Measurements from ENCODE around the gene PPP6R2. TPM values are rescaled to one million over a fixed set of nuclear protein-coding genes. Genes with fewer than 3 reads are reported as not detected.

Gene PPP6R2
- total and polyA plus RNA-seq, 2 of the 8 experiments (the other 6 are each of a cell fraction or from before 2014, with no cell fraction given) = 25.0 to 32.2 TPM

- TF ChIP-seq TEAD4 (IDR thresholded peaks at IDR 0.05; ENCODE audit: low read depth, low read length) = no peak
- TF ChIP-seq RXRA (IDR thresholded peaks at IDR 0.05; ENCODE audit: insufficient read depth, low read depth, low read length) = no peak
- TF ChIP-seq SRF (IDR thresholded peaks at IDR 0.05; ENCODE audit: low read depth, low read length) = no peak
- TF ChIP-seq POU5F1 (IDR thresholded peaks at IDR 0.05; ENCODE audit: low read depth, low read length) = no peak
- TF ChIP-seq KDM1A (IDR thresholded peaks at IDR 0.05; ENCODE audit: borderline replicate concordance, low read length) = no peak
- no peak for TF ChIP-seq HDAC6 (IDR thresholded peaks at IDR 0.05; ENCODE audit: low read depth, low read length)
- no peak overlapping the region for H2BK20ac ChIP-seq (ENCODE audit: low read length)
- DNase-seq (ENCODE audit: low read depth in 1 of 2, low spot score in 2 of 2) (no peak), FAIRE-seq (no peak)
- H3K4ac ChIP-seq (replicated peaks; ENCODE audit: insufficient read length, low read depth, low read length) = no peak overlapping the region
- no peaks in the 10 kb centered on the region for H3K27me3 ChIP-seq (replicated peaks in 1 of 4; ENCODE audit: control insufficient read depth in 3 of 4, extremely low read depth in 1 of 4, insufficient read depth in 3 of 4, low read length in 3 of 4)
- H3K18ac ChIP-seq (ENCODE audit: extremely low read depth, low read length) = no peak overlapping the region
- no peak overlapping the region for H4K8ac ChIP-seq (ENCODE audit: extremely low read depth, insufficient read depth, low read length)
- 99% methylated on average over 8 of the region's 8 CpGs; no CpG with 5 or more reads in 1 of the 2 experiments for WGBS, 2 experiments (ENCODE audit: extremely low coverage in 1 of 2, insufficient coverage in 1 of 2, insufficient read length in 1 of 2, insufficient replicate concordance in 2 of 2, low coverage in 1 of 2, low lambda C conversion rate in 2 of 2, missing lambda C conversion rate in 1 of 2)
- peaks cover 0 to 5% (median under 1%) of the 10 kb centered on the region in 4 experiments; a peak in 2 of 7 replicates for H3K4me1 ChIP-seq (replicated peaks in 1 of 4; ENCODE audit: control insufficient read depth in 3 of 4, insufficient read depth in 4 of 4, low read length in 3 of 4)
- H4K20me1 ChIP-seq (replicated peaks in 1 of 2; ENCODE audit: control insufficient read depth in 1 of 2, insufficient read depth in 2 of 2, low read length in 2 of 2) = no peaks in the 10 kb centered on the region
- H4K5ac ChIP-seq (ENCODE audit: insufficient read length, low read depth, low read length) = no peak overlapping the region
- ChIA-PET POLR2A (ENCODE audit: partially characterized antibody) (no interaction called here), CTCF (ENCODE audit: partially characterized antibody) (interaction anchor here (0.9 to 1.5 kb wide), 3 partner anchors 19 to 185 kb away, joined by 4 read pairs; no protein-coding TSS in a partner anchor)
- H3K4me3 ChIP-seq (ENCODE audit: extremely low read depth in 1 of 4, insufficient read depth in 2 of 4, low read depth in 3 of 4, low read length in 4 of 4) = no peak overlapping the region
- peaks cover 0 to 14% (median 1%) of the 10 kb centered on the region in 4 experiments; a peak in 4 of 8 replicates for H3K36me3 ChIP-seq (ENCODE audit: control insufficient read depth in 2 of 4, insufficient read depth in 4 of 4, low read length in 3 of 4)
- no peak overlapping the region for H2AFZ ChIP-seq (ENCODE audit: low read length)
- no peaks in the 10 kb centered on the region for H3K23me2 ChIP-seq (ENCODE audit: low read depth, low read length)
- H2BK15ac ChIP-seq (ENCODE audit: low read length) = no peak overlapping the region
- H3K9me3 ChIP-seq (ENCODE audit: insufficient read depth in 2 of 2, low read depth in 1 of 2, low read length in 1 of 2) = no peaks in the 10 kb centered on the region
- no peak overlapping the region for H2BK12ac ChIP-seq (ENCODE audit: low read depth, low read length)
- H2BK5ac ChIP-seq (ENCODE audit: low read depth, low read length) = no peak overlapping the region
- H3K79me2 ChIP-seq (ENCODE audit: control insufficient read depth in 1 of 2, insufficient read depth in 2 of 2, low read length in 2 of 2) = no peaks in the 10 kb centered on the region
- no peak overlapping the region for H3K9ac ChIP-seq (replicated peaks in 1 of 4; ENCODE audit: extremely low read depth in 1 of 4, low read depth in 3 of 4, low read length in 3 of 4)
- no peak overlapping the region for H2AK5ac ChIP-seq (ENCODE audit: low read depth, low read length)
- no peak overlapping the region for H2BK120ac ChIP-seq (replicated peaks; ENCODE audit: low read depth, low read length)
- H3K79me1 ChIP-seq (ENCODE audit: low read depth, low read length) = no peaks in the 10 kb centered on the region; the same call in 1 of the 2 replicates
- H3K23ac ChIP-seq (ENCODE audit: insufficient read length) = no peak overlapping the region
- H3K14ac ChIP-seq (ENCODE audit: insufficient read length) = no peak overlapping the region
- no peak overlapping the region for H3K4me2 ChIP-seq (ENCODE audit: insufficient read depth in 1 of 2, low read depth in 2 of 2, low read length in 2 of 2)
- H3K56ac ChIP-seq (replicated peaks; ENCODE audit: insufficient read length, low read depth, low read length) = no peak overlapping the region
- no peak overlapping the region for H3K27ac ChIP-seq (ENCODE audit: low read depth, low read length)
- H4K91ac ChIP-seq (replicated peaks; ENCODE audit: insufficient read length, low read length) = no peak overlapping the region
These were observed 60.6 kb downstream of the PPP6R2 start for GRCh38 chr22:50403701-50404101.
